Colonic mucosa (tissue), 4 donors: Measurements from ENCODE around the gene BCAS4. TPM values are rescaled to one million over a fixed set of nuclear protein-coding genes. Genes with fewer than 3 reads are reported as not detected.

Experiments
- DNase-seq: peaks from one replicate; pipeline ENCODE4 v3.0.0-alpha.2; 2020
- H3K27ac ChIP-seq: fragments of 200-600 bp; one replicate; pipeline ENCODE4 v1.8.0; 2021
- H3K27me3 ChIP-seq: fragments of 200-600 bp; one replicate; pipeline ENCODE4 v1.8.0; 2021
- H3K36me3 ChIP-seq: fragments of 200-600 bp; one replicate; pipeline ENCODE4 v1.8.0; 2021
- H3K4me1 ChIP-seq: fragments of 200-600 bp; one replicate; pipeline ENCODE4 v1.8.0; 2021; ENCODE audit warnings: mild to moderate bottlenecking
- H3K4me3 ChIP-seq: fragments of 200-600 bp; one replicate; pipeline ENCODE4 v1.8.0; 2021
- H3K9ac ChIP-seq, 2 donors: one replicate each; pipeline ENCODE4 v1.7.0; 2013; ENCODE audit warnings: control low read depth in 2 of 2, low read depth in 2 of 2, low read length in 2 of 2
- H3K9me3 ChIP-seq: fragments of 200-600 bp; one replicate; pipeline ENCODE4 v1.8.0; 2021
- intact Hi-C: fragments of 100-400 bp; cut with DNase I; formaldehyde crosslinking; loops from one replicate; pipeline ENCODE4 v1.14.1; 2022
- total RNA-seq, 2 donors: library from RNA; stranded (reverse); fragmentation: NEBNext Ultra II Directional in 1 of 2; extraction: Animal tissue kit (Norgen Biotek cat#: 25700) in 1 of 2; gene quantifications; one replicate each; pipeline ENCODE4 v1.2.1, GENCODE V29; 2021
- TF ChIP-seq, protein P1 (sequence below): fragments of 200-600 bp; IDR thresholded peaks from one replicate; pipeline ENCODE4 v1.8.0; 2022; ENCODE audit warnings: antibody characterized with exemption, mild to moderate bottlenecking
- donor health status: healthy.
- donor health status: DM: no; HTN: no; CAD: no.
- donor health status: DM: no; HTN: no; CAD: no.

The BCAS4 gene
- total RNA-seq, 2 donors from 2014 or later, result 1.1 to 2.7 TPM

GRCh38 chr20:50804437-50805348 lies 9.8 kb downstream of the BCAS4 start:
- H3K9ac ChIP-seq, result no peak overlapping the region
- no peaks in the 10 kb centered on the region for H3K9me3 ChIP-seq
- TF ChIP-seq, protein P1, sequence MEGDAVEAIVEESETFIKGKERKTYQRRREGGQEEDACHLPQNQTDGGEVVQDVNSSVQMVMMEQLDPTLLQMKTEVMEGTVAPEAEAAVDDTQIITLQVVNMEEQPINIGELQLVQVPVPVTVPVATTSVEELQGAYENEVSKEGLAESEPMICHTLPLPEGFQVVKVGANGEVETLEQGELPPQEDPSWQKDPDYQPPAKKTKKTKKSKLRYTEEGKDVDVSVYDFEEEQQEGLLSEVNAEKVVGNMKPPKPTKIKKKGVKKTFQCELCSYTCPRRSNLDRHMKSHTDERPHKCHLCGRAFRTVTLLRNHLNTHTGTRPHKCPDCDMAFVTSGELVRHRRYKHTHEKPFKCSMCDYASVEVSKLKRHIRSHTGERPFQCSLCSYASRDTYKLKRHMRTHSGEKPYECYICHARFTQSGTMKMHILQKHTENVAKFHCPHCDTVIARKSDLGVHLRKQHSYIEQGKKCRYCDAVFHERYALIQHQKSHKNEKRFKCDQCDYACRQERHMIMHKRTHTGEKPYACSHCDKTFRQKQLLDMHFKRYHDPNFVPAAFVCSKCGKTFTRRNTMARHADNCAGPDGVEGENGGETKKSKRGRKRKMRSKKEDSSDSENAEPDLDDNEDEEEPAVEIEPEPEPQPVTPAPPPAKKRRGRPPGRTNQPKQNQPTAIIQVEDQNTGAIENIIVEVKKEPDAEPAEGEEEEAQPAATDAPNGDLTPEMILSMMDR, result no peak
- no peak overlapping the region for H3K4me3 ChIP-seq
- no peaks in the 10 kb centered on the region for H3K36me3 ChIP-seq
- no peaks in the 10 kb centered on the region for H3K4me1 ChIP-seq
- no peak for DNase-seq
- H3K27ac ChIP-seq, result no peak overlapping the region
- intact Hi-C loops, result no loop called here
- H3K27me3 ChIP-seq, result no peaks in the 10 kb centered on the region

GRCh38 chr20:50805349-50805684 lies 10.5 kb downstream of the BCAS4 start:
- no peak overlapping the region for H3K27ac ChIP-seq
- intact Hi-C loops, result no loop called here
- no peaks in the 10 kb centered on the region for H3K9me3 ChIP-seq

GRCh38 chr20:50806126-50806768 lies 11.4 kb downstream of the BCAS4 start:
- Histone ChIP-seq H3K9me3 (no peaks in the 10 kb centered on the region), H3K27me3 (no peaks in the 10 kb centered on the region), H3K36me3 (no peaks in the 10 kb centered on the region), H3K4me1 (no peaks in the 10 kb centered on the region), H3K27ac (no peak overlapping the region), H3K9ac (no peak overlapping the region), H3K4me3 (no peak overlapping the region)
- DNase-seq, result no peak
- TF ChIP-seq, protein P1, result no peak
- intact Hi-C loops, result no loop called here

More at GRCh38 chr20:50805349-50805684, 10.5 kb downstream of the BCAS4 start:
- no peak overlapping the region for H3K4me3 ChIP-seq
- no peaks in the 10 kb centered on the region for H3K4me1 ChIP-seq
- DNase-seq, result no peak
- no peaks in the 10 kb centered on the region for H3K36me3 ChIP-seq
- no peak overlapping the region for H3K9ac ChIP-seq
- TF ChIP-seq, protein P1, result no peak
- no peaks in the 10 kb centered on the region for H3K27me3 ChIP-seq

DNA sequence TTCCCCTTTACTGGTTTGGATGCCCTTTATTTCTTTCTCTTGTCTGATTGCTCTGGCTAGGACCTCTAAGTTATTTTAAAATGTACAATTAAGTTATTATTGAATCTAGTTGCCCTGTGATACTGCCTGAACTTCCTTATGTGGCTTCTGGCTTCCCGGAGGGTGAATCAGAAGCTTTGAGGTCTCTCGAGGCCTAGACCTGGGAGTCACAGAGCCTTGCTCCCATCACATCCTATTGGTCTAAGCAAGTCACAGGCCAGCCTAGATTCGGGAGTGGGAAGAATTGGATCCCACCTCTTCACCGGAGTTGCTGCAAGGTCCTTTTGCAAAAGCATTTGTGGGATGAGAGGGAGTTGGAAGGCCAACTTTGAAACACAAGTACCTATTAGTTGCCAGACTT lies 15.2 kb downstream of the BCAS4 start:
- no peaks in the 10 kb centered on the region for H3K4me1 ChIP-seq
- H3K36me3 ChIP-seq, result no peaks in the 10 kb centered on the region
- DNase-seq, result no peak
- no peaks in the 10 kb centered on the region for H3K9me3 ChIP-seq
- TF ChIP-seq, protein P1, result no peak
- no peak overlapping the region for H3K9ac ChIP-seq
- intact Hi-C loops, result no loop called here
- H3K27me3 ChIP-seq, result no peaks in the 10 kb centered on the region
- no peak overlapping the region for H3K27ac ChIP-seq
- no peak overlapping the region for H3K4me3 ChIP-seq

- H3K4me3 ChIP-seq, result no peak overlapping the region
- DNase-seq, result no peak
- H3K27ac ChIP-seq, result no peak overlapping the region
- intact Hi-C loops, result no loop called here
- no peaks in the 10 kb centered on the region for H3K4me1 ChIP-seq
- TF ChIP-seq, protein P1, result no peak
- H3K9ac ChIP-seq, result no peak overlapping the region
- H3K9me3 ChIP-seq, result no peaks in the 10 kb centered on the region
- H3K27me3 ChIP-seq, result no peaks in the 10 kb centered on the region
- H3K36me3 ChIP-seq, result no peaks in the 10 kb centered on the region
These were observed 16.0 kb downstream of the BCAS4 start for GRCh38 chr20:50810842-50811241.
